Adrenal gland (tissue), 12 donors: Measurements from ENCODE around the gene ERICH6. TPM values are rescaled to one million over a fixed set of nuclear protein-coding genes. Genes with fewer than 3 reads are reported as not detected.

Source experiments
- DNase-seq, 7 donors: peaks; one replicate each; pipeline ENCODE4 v3.0.0-alpha.2; 2019 to 2020
- H3K27ac ChIP-seq, 5 donors: fragments of 200-600 bp; sonication (generic) in 4 of 5; 1 replicate in 3 of 5; 2 replicates in 2 of 5; pipeline versions ENCODE4 v1.5.1 to v1.8.0; 2016 to 2020; ENCODE audit warnings: mild to moderate bottlenecking in 1 of 5
- H3K27me3 ChIP-seq: fragments of 200-600 bp; 2 replicates; pipeline ENCODE4 v1.8.0; 2021
- H3K36me3 ChIP-seq, 2 donors: fragments of 200-600 bp; replicated peaks in 1 of 2; 1 replicate in 1 of 2; 2 replicates in 1 of 2; pipeline versions ENCODE4 v1.5.1 to v1.8.0; 2018 to 2022
- H3K4me1 ChIP-seq, 2 donors: fragments of 200-600 bp; replicated peaks in 1 of 2; 1 replicate in 1 of 2; 2 replicates in 1 of 2; pipeline versions ENCODE4 v1.5.1 to v1.8.0; 2018 to 2021
- H3K4me3 ChIP-seq, 4 donors: fragments of 200-600 bp; sonication (generic) in 3 of 4; one replicate each; pipeline ENCODE4 v1.5.1; 2016 to 2018
- H3K9me3 ChIP-seq, 3 donors: fragments of 200-600 bp; sonication (generic) in 1 of 3; replicated peaks in 1 of 3; 1 replicate in 2 of 3; 2 replicates in 1 of 3; pipeline versions ENCODE4 v1.5.1 to v1.8.0; 2016 to 2021
- CTCF ChIP-seq, 6 experiments: fragments of 450-650 bp in 4 of 6; fragments of 200-600 bp in 2 of 6; sonication (generic) in 1 of 6; IDR thresholded peaks; 1 replicate in 5 of 6; 2 replicates in 1 of 6; pipeline versions ENCODE4 v1.5.1 to v1.8.0; 2016 to 2021; ENCODE audit warnings: antibody characterized with exemption in 6 of 6, mild to moderate bottlenecking in 2 of 6, moderate library complexity in 1 of 6
- POLR2A ChIP-seq, 2 donors: fragments of 450-650 bp; IDR thresholded peaks; one replicate each; pipeline ENCODE4 v1.6.1; 2017; ENCODE audit warnings: antibody characterized with exemption in 2 of 2, mild to moderate bottlenecking in 2 of 2, moderate library complexity in 1 of 2
- WGBS, 4 donors: extraction: QIAGEN DNeasy Blood & Tissue Kit in 2 of 4; methylation state at CpG; one replicate each; pipeline versions ENCODE4 v1.1.5 to v1.1.7; 2013 to 2017; 5-methylcytosine and 5-hydroxymethylcytosine counted together
- intact Hi-C, 2 donors: fragments of 100-400 bp; cut with DNase I; formaldehyde crosslinking; loops; one replicate each; pipeline versions ENCODE4 v1.14.1 to v1.15.0; 2022 to 2023
- polyA plus RNA-seq, 3 donors: library from polyadenylated mRNA; stranded (reverse); fragments of 200-250 nt in 2 of 3; fragments of 350-450 nt in 1 of 3; fragmentation: Illumina TruSeq in 1 of 3; extraction: RNeasy Lipid Tissue Mini Kit (QIAGEN cat#74804) in 1 of 3; gene quantifications; one replicate each; pipeline ENCODE4 v1.2.3, GENCODE V29; 2013 to 2014
- total RNA-seq, 9 donors: library from RNA; depleted of rRNA in 4 of 9; stranded (reverse); fragments of >200 nt in 4 of 9; fragments of 120-200 nt in 1 of 9; fragmentation: NEBNext Ultra II Directional in 1 of 9; extraction: Animal tissue kit (Norgen Biotek cat#: 25700) in 1 of 9; gene quantifications; one replicate each; pipeline versions ENCODE4 v1.1.0 to v1.2.4, GENCODE V29; 2013 to 2023
- donor health status: healthy with polysubstance abuse.
- donor health status: Bipolar disorder and iron deficiency.
- donor health status: DM: yes; HTN: yes; CAD: no.
- donor health status: DM: no; HTN: no; CAD: no.
- donor health status: DM: no; HTN: no; CAD: no.
- donor health status: DM: yes; HTN: yes; CAD: no.

The ERICH6 gene
- total and polyA plus RNA-seq, 12 donors: 0.22 to 0.55 (median 0.46) TPM; not detected in 8

- H3K4me3 ChIP-seq: no peak overlapping the region
- no peak overlapping the region for H3K27ac ChIP-seq
- no peaks in the 10 kb centered on the region for H3K9me3 ChIP-seq
- no peaks in the 10 kb centered on the region for H3K4me1 ChIP-seq
- no peak for TF ChIP-seq CTCF (IDR thresholded peaks at IDR 0.05)
- no peak for DNase-seq
- no peaks in the 10 kb centered on the region for H3K27me3 ChIP-seq
- WGBS, 4 donors: 86 to 91% (median 88%) methylated on average over 1 of the region's 1 CpG
- H3K36me3 ChIP-seq: peaks cover 0 to 8% of the 10 kb centered on the region in 2 donors
- intact Hi-C loops: no loop called here
Measured at GRCh38 chr3:150635526-150635925, 68.2 kb downstream of the ERICH6 start.

- H3K36me3 ChIP-seq: peaks cover 0 to 8% of the 10 kb centered on the region in 2 donors
Measured at GRCh38 chr3:150635076-150635475, 68.6 kb downstream of the ERICH6 start.

GRCh38 chr3:150631515-150632221, 72.1 kb downstream of the ERICH6 start:
- TF ChIP-seq POLR2A (IDR thresholded peaks at IDR 0.05): no peak
- no peak for TF ChIP-seq CTCF (IDR thresholded peaks at IDR 0.05)
- peaks cover 0 to 36% of the 10 kb centered on the region in 2 donors for H3K36me3 ChIP-seq
- 89 to 96% (median 91%) methylated on average over 6 to 7 of the region's 7 CpGs for WGBS, 4 donors

More at GRCh38 chr3:150635076-150635475, 68.6 kb downstream of the ERICH6 start:
- Histone ChIP-seq H3K4me1 (no peaks in the 10 kb centered on the region), H3K27me3 (no peaks in the 10 kb centered on the region), H3K4me3 (no peak overlapping the region), H3K9me3 (no peaks in the 10 kb centered on the region), H3K27ac (no peak overlapping the region)
- intact Hi-C loops: no loop called here
- WGBS, 4 donors: 56 to 68% (median 63%) methylated on average over 6 of the region's 6 CpGs
- TF ChIP-seq POLR2A (IDR thresholded peaks at IDR 0.05) (no peak), CTCF (IDR thresholded peaks at IDR 0.05) (no peak)
- DNase-seq: no peak

GRCh38 chr3:150627557-150627956, 76.2 kb downstream of the ERICH6 start:
- no peak for DNase-seq
- H3K27me3 ChIP-seq: no peaks in the 10 kb centered on the region
- intact Hi-C loops: loop anchor here in 1 of 2 donors (10.0 kb wide), 1 partner anchor 67 kb away; no protein-coding TSS in a partner anchor
- H3K9me3 ChIP-seq: no peaks in the 10 kb centered on the region
- no peak for TF ChIP-seq CTCF (IDR thresholded peaks at IDR 0.05)
- no peak for TF ChIP-seq POLR2A (IDR thresholded peaks at IDR 0.05)
- no peak overlapping the region for H3K4me3 ChIP-seq
- WGBS, 4 donors: 71 to 83% (median 81%) methylated on average over 2 of the region's 2 CpGs
- H3K27ac ChIP-seq: no peak overlapping the region
- H3K4me1 ChIP-seq: peaks cover 0 to 6% of the 10 kb centered on the region in 2 donors
- H3K36me3 ChIP-seq: peaks cover 0 to 61% of the 10 kb centered on the region in 2 donors

More at GRCh38 chr3:150631515-150632221, 72.1 kb downstream of the ERICH6 start:
- Histone ChIP-seq H3K4me3 (no peak overlapping the region), H3K9me3 (no peaks in the 10 kb centered on the region), H3K27me3 (no peaks in the 10 kb centered on the region), H3K4me1 (no peaks in the 10 kb centered on the region), H3K27ac (no peak overlapping the region)
- DNase-seq: no peak
- intact Hi-C loops: no loop called here
